RWPE2 (cell line): ENCODE data around the gene BRD7.

Experiments
- ATAC-seq: fragments of 200-7000 bp; cut with Tn5 transposase; 3 replicates; pipeline ENCODE4 v1.9.1; 2021; ENCODE audit warnings: low read depth
- DNase-seq: peaks from one replicate; pipeline ENCODE4 v3.0.0-alpha.2; 2020; ENCODE audit warnings: low spot score
- H3K27ac ChIP-seq: fragments of 450-650 bp; 2 replicates; pipeline ENCODE4 v1.5.1; 2017; ENCODE audit warnings: mild to moderate bottlenecking; ENCODE audit not compliant: poor library complexity, severe bottlenecking
- H3K27me3 ChIP-seq: fragments of 250-450 bp; sonication (Bioruptor Pico); 2 replicates; pipeline ENCODE4 v1.5.1; 2021; ENCODE audit warnings: mild to moderate bottlenecking, moderate library complexity; ENCODE audit not compliant: insufficient read depth, poor library complexity, severe bottlenecking
- H3K36me3 ChIP-seq: fragments of 250-450 bp; sonication (Bioruptor Pico); 2 replicates; pipeline ENCODE4 v1.5.1; 2020; ENCODE audit warnings: low read depth, mild to moderate bottlenecking, moderate library complexity
- H3K4me1 ChIP-seq: fragments of 250-450 bp; sonication (Bioruptor Pico); 2 replicates; pipeline ENCODE4 v1.5.1; 2021; ENCODE audit warnings: mild to moderate bottlenecking, moderate library complexity; ENCODE audit not compliant: insufficient read depth, poor library complexity, severe bottlenecking
- H3K4me3 ChIP-seq: fragments of 250-450 bp; sonication (Bioruptor Pico); 2 replicates; pipeline ENCODE4 v1.5.1; 2021; ENCODE audit warnings: mild to moderate bottlenecking, moderate library complexity; ENCODE audit not compliant: severe bottlenecking
- H3K9me3 ChIP-seq: fragments of 250-450 bp; sonication (Bioruptor Pico); 2 replicates; pipeline ENCODE4 v1.5.1; 2021; ENCODE audit warnings: mild to moderate bottlenecking, moderate library complexity; ENCODE audit not compliant: severe bottlenecking
- TF ChIP-seq, protein P1 (sequence below): fragments of 450-650 bp; IDR thresholded peaks from one replicate; pipeline ENCODE4 v1.5.1; 2017; ENCODE audit warnings: mild to moderate bottlenecking, moderate library complexity; ENCODE audit not compliant: poor library complexity, severe bottlenecking

Gene BRD7

DNA sequence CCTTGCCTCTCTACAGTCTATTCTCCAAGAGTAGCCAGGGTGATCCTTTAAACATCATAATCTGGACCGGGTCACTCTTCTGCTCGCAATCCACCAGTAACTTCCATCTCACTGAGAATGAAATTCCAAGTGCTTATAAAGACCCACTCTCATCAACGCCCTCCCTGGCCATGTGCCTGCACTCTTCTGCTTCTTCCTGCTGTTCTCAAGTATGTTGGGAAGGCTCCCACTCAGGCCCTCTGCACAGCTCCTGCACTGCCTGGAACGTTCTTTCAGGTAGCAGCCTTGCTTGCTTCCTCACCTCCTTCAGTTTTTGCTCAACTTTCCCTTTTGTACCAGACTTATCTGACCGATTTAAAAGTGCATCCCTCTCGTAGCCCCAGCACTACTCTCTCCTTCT is 44.4 kb downstream of the BRD7 start:
- Histone ChIP-seq H3K4me1 (no peaks in the 10 kb centered on the region), H3K27ac (no peak overlapping the region), H3K36me3 (peaks cover 93% of the 10 kb centered on the region), H3K9me3 (no peaks in the 10 kb centered on the region), H3K27me3 (no peaks in the 10 kb centered on the region), H3K4me3 (no peak overlapping the region)
- no peak for ATAC-seq
- no peak for DNase-seq
- TF ChIP-seq, protein P1, sequence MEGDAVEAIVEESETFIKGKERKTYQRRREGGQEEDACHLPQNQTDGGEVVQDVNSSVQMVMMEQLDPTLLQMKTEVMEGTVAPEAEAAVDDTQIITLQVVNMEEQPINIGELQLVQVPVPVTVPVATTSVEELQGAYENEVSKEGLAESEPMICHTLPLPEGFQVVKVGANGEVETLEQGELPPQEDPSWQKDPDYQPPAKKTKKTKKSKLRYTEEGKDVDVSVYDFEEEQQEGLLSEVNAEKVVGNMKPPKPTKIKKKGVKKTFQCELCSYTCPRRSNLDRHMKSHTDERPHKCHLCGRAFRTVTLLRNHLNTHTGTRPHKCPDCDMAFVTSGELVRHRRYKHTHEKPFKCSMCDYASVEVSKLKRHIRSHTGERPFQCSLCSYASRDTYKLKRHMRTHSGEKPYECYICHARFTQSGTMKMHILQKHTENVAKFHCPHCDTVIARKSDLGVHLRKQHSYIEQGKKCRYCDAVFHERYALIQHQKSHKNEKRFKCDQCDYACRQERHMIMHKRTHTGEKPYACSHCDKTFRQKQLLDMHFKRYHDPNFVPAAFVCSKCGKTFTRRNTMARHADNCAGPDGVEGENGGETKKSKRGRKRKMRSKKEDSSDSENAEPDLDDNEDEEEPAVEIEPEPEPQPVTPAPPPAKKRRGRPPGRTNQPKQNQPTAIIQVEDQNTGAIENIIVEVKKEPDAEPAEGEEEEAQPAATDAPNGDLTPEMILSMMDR: no peak

DNA sequence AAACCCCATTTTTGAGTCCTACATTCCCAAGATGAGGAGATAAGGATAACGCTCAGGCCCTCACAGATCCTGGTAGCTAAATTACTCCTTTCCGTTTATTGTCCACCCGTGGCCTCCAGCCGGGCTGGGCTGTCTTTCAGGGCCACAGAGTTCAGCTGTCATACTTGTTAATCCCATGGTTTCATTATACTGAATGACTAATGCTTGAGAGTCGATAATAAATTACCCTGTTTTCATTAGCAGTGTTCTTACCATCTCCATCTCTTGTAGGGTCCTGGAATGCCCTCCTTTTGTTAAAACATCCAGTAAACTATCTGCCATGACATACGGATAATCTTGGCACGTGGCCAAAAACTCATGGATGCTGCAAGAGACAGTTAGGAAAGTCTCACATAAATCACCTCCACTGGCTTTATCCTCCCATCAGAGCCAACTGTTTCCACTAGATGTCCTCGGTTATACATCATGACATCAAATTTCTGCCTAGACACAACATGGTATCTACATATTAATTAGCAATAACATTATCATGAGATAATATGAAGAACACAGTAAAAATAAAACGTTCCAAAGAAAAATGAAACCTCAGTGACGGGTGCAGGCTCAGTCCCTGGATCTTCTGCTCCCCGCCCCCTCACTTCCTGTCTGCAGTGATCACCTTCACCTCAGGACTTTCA is 45.3 kb downstream of the BRD7 start:
- TF ChIP-seq, protein P1: peak; percentile 41
- Histone ChIP-seq H3K9me3 (no peaks in the 10 kb centered on the region), H3K27me3 (no peaks in the 10 kb centered on the region), H3K4me1 (no peaks in the 10 kb centered on the region), H3K27ac (no peak overlapping the region), H3K36me3 (peaks cover 93% of the 10 kb centered on the region), H3K4me3 (no peak overlapping the region)
- ATAC-seq: peak; percentile 55; the same call in 1 of the 3 replicates
- no peak for DNase-seq

DNA sequence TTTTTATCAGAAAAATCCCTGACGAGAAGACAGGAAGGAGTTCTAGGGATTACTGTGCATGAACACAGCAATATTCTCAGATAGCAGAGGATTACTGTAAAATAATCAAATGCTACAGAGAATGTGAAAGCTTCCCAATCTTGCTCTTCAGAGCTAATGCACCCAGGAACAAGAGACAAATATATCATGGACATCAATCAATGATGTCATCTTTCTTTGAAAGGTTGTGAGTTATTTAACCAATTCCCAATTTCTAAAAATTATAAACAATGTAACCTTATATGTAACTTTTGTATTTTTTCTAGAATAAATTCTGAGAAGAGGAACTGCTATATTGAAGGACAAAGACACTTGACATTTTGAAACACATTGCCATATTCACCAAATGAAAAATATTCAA is 46.5 kb downstream of the BRD7 start:
- Histone ChIP-seq H3K36me3 (peaks cover 93% of the 10 kb centered on the region), H3K4me3 (no peak overlapping the region), H3K4me1 (no peaks in the 10 kb centered on the region), H3K27me3 (no peaks in the 10 kb centered on the region), H3K9me3 (no peaks in the 10 kb centered on the region), H3K27ac (no peak overlapping the region)
- ATAC-seq (no peak), DNase-seq (no peak)
- TF ChIP-seq, protein P1: no peak

DNA sequence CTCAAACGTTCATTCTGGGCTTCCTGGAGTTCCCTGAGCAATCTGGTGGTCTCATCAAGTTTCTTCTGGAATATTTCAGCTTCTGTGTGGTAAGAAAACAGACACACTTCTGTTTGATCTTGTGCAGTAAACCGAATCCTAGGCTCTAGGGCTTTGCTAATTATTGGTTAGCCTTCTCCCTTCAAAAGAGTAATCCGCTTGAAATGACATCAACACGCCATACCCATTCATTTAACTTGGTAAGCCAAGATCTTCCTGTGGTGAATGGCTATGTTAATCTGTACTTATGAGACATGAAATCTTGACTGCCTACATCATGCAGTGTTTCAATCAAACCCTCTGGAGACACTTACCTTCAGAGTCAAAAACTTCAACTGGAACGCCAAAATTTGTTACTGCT is 48.5 kb downstream of the BRD7 start:
- ATAC-seq: no peak

More for the DNA sequence above, 48.5 kb downstream of the BRD7 start:
- no peaks in the 10 kb centered on the region for H3K9me3 ChIP-seq
- H3K4me1 ChIP-seq: no peaks in the 10 kb centered on the region
- peaks cover 91% of the 10 kb centered on the region for H3K36me3 ChIP-seq
- no peaks in the 10 kb centered on the region for H3K27me3 ChIP-seq
- no peak overlapping the region for H3K27ac ChIP-seq
- no peak overlapping the region for H3K4me3 ChIP-seq
- no peak for DNase-seq
- TF ChIP-seq, protein P1: no peak
